Lower lobe of right lung (tissue), 2 donors: Measurements from ENCODE around the gene MED12L. TPM values are rescaled to one million over a fixed set of nuclear protein-coding genes. Genes with fewer than 3 reads are reported as not detected.

Experiments
- ATAC-seq, 2 donors: fragments of 200-7000 bp; cut with Tn5 transposase; one replicate each; pipeline ENCODE4 v1.9.1; 2020 to 2022; ENCODE audit warnings: mild to moderate bottlenecking in 2 of 2, moderate library complexity in 2 of 2
- DNase-seq: peaks from one replicate; pipeline ENCODE4 v3.0.0-alpha.2; 2020
- H3K27ac ChIP-seq: fragments of 200-600 bp; one replicate; pipeline ENCODE4 v1.8.0; 2022
- H3K27me3 ChIP-seq: fragments of 200-600 bp; one replicate; pipeline ENCODE4 v1.8.0; 2022; ENCODE audit warnings: low read depth
- H3K36me3 ChIP-seq: fragments of 200-600 bp; one replicate; pipeline ENCODE4 v1.8.0; 2022; ENCODE audit warnings: mild to moderate bottlenecking
- H3K4me1 ChIP-seq: fragments of 200-600 bp; one replicate; pipeline ENCODE4 v1.8.0; 2022
- H3K4me3 ChIP-seq: fragments of 200-600 bp; one replicate; pipeline ENCODE4 v1.8.0; 2022; ENCODE audit warnings: mild to moderate bottlenecking
- H3K9me3 ChIP-seq: fragments of 200-600 bp; one replicate; pipeline ENCODE4 v1.8.0; 2022
- intact Hi-C: fragments of 100-400 bp; cut with DNase I; formaldehyde crosslinking; loops from one replicate; pipeline ENCODE4 v1.11.0; 2022
- total RNA-seq: library from RNA; stranded (reverse); fragmentation: NEBNext Ultra II Directional; extraction: Animal tissue kit (Norgen Biotek cat#: 25700); gene quantifications from one replicate; pipeline ENCODE4 v1.2.1, GENCODE V29; 2021
- TF ChIP-seq, protein P1 (sequence below): fragments of 200-600 bp; IDR thresholded peaks from one replicate; pipeline ENCODE4 v1.8.0; 2022; ENCODE audit warnings: antibody characterized with exemption, mild to moderate bottlenecking
- donor health status: DM: no; HTN: yes; CAD: no; lungs with severe emphysema.

The MED12L gene
- total RNA-seq, 1 donor from 2014 or later: 0.44 TPM

GRCh38 chr3:151328298-151328995 is 243.0 kb downstream of the MED12L start:
- peaks cover 11% of the 10 kb centered on the region for H3K4me1 ChIP-seq
- ATAC-seq: peak; percentile 52 to 59
- intact Hi-C loops: no loop called here
- H3K4me3 ChIP-seq: peak overlapping the region; percentile 37
- DNase-seq: no peak
- peak overlapping the region; percentile 59 for H3K27ac ChIP-seq
- H3K9me3 ChIP-seq: no peaks in the 10 kb centered on the region
- H3K27me3 ChIP-seq: no peaks in the 10 kb centered on the region
- H3K36me3 ChIP-seq: no peaks in the 10 kb centered on the region
- TF ChIP-seq, protein P1, sequence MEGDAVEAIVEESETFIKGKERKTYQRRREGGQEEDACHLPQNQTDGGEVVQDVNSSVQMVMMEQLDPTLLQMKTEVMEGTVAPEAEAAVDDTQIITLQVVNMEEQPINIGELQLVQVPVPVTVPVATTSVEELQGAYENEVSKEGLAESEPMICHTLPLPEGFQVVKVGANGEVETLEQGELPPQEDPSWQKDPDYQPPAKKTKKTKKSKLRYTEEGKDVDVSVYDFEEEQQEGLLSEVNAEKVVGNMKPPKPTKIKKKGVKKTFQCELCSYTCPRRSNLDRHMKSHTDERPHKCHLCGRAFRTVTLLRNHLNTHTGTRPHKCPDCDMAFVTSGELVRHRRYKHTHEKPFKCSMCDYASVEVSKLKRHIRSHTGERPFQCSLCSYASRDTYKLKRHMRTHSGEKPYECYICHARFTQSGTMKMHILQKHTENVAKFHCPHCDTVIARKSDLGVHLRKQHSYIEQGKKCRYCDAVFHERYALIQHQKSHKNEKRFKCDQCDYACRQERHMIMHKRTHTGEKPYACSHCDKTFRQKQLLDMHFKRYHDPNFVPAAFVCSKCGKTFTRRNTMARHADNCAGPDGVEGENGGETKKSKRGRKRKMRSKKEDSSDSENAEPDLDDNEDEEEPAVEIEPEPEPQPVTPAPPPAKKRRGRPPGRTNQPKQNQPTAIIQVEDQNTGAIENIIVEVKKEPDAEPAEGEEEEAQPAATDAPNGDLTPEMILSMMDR: no peak

DNA sequence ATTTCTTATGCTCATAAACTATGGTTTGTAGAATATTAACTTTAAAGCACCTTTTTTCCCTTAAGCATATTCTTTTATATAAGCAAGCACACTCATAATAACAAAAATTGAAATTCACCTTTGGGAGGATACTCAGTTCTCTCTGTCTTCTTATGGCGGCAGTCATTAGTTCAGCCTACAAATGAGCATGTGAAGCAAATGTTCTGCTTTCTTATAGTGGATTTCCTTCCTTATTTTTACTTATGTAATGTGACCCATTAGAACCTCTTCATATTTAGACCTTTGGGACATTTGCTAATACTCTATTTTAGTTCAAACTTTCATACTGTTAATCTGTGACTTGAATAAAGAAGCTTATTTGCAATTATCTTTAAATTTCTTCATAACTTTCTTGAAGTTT is 243.9 kb downstream of the MED12L start, which contains the start of gene P2RY13:
Gene P2RY13 (minus strand): TSS at position 187 of the 400 bp plus-strand sequence. CDS start 21 bp downstream, at position 166.
- H3K4me3 ChIP-seq: peak within 1 kb of the TSS; percentile 37
- intact Hi-C loops: no loop called here
- no peak for DNase-seq
- TF ChIP-seq, protein P1: no peak
- peak; percentile 44 to 62 for ATAC-seq
- H3K4me1 ChIP-seq: peaks cover 11% of the 10 kb centered on the region
- no peaks in the 10 kb centered on the region for H3K36me3 ChIP-seq
- peak within 1 kb of the TSS; percentile 59 for H3K27ac ChIP-seq
- no peaks in the 10 kb centered on the region for H3K27me3 ChIP-seq
- no peaks in the 10 kb centered on the region for H3K9me3 ChIP-seq

- Histone ChIP-seq H3K36me3 (no peaks in the 10 kb centered on the region), H3K27ac (no peak overlapping the region), H3K4me1 (peaks cover 11% of the 10 kb centered on the region), H3K9me3 (no peaks in the 10 kb centered on the region), H3K27me3 (no peaks in the 10 kb centered on the region), H3K4me3 (no peak overlapping the region)
- DNase-seq (no peak), ATAC-seq (no peak)
- TF ChIP-seq, protein P1: no peak
- intact Hi-C loops: no loop called here
These were observed 244.9 kb downstream of the MED12L start for GRCh38 chr3:151330379-151330778.

- TF ChIP-seq, protein P1: no peak
- no peaks in the 10 kb centered on the region for H3K27me3 ChIP-seq
- H3K4me3 ChIP-seq: no peak overlapping the region
- peak; percentile 27 to 53 for ATAC-seq
- H3K27ac ChIP-seq: no peak overlapping the region
- H3K9me3 ChIP-seq: no peaks in the 10 kb centered on the region
- DNase-seq: no peak
- no peaks in the 10 kb centered on the region for H3K36me3 ChIP-seq
- intact Hi-C loops: no loop called here
- H3K4me1 ChIP-seq: peaks cover 11% of the 10 kb centered on the region
These were observed 245.4 kb downstream of the MED12L start for GRCh38 chr3:151330899-151331298.

- ATAC-seq (no peak), DNase-seq (no peak)
- H3K27ac ChIP-seq: no peak overlapping the region
- TF ChIP-seq, protein P1: no peak
- H3K4me1 ChIP-seq: peaks cover 11% of the 10 kb centered on the region
- intact Hi-C loops: no loop called here
- H3K27me3 ChIP-seq: no peaks in the 10 kb centered on the region
- no peaks in the 10 kb centered on the region for H3K9me3 ChIP-seq
- no peaks in the 10 kb centered on the region for H3K36me3 ChIP-seq
- no peak overlapping the region for H3K4me3 ChIP-seq
These were observed 246.2 kb downstream of the MED12L start for GRCh38 chr3:151331696-151332095.
